DMS79 (cell line): ENCODE results near the gene SLC39A11.
"Not testable (repeated sequence)": the region's sequence is repeated elsewhere in the genome, so short reads cannot be mapped to it uniquely, and the experiment has no call there.

Source experiments
- DNase-seq: peaks from one replicate; lab custom pipeline; 2025; lab: John Stamatoyannopoulos, UW

The SLC39A11 gene

GRCh38 chr17:72832306-72832705, 260.2 kb downstream of the SLC39A11 start:
- no peak for DNase-seq

GRCh38 chr17:72829883-72830282, 262.6 kb downstream of the SLC39A11 start:
- DNase-seq = no peak

- DNase-seq = no peak
These were observed 265.9 kb downstream of the SLC39A11 start for GRCh38 chr17:72826602-72827001.

- not testable (repeated sequence) for DNase-seq
These were observed 266.4 kb downstream of the SLC39A11 start for GRCh38 chr17:72826059-72826458.

GRCh38 chr17:72825218-72825617, 267.3 kb downstream of the SLC39A11 start:
- no peak for DNase-seq

GRCh38 chr17:72824267-72824666, 268.2 kb downstream of the SLC39A11 start:
- DNase-seq = not testable (repeated sequence)

GRCh38 chr17:72822358-72823023, 270.0 kb downstream of the SLC39A11 start:
- DNase-seq = no peak

- no peak for DNase-seq
These were observed 276.1 kb downstream of the SLC39A11 start for GRCh38 chr17:72816406-72816805.

- DNase-seq = no peak
These were observed 279.0 kb downstream of the SLC39A11 start for GRCh38 chr17:72813481-72813880.

- DNase-seq = no peak
These were observed 279.7 kb downstream of the SLC39A11 start for GRCh38 chr17:72812823-72813222.

- no peak for DNase-seq
These were observed 280.4 kb downstream of the SLC39A11 start for GRCh38 chr17:72811976-72812687.

- DNase-seq = no peak
These were observed 281.4 kb downstream of the SLC39A11 start for GRCh38 chr17:72810991-72811508.

GRCh38 chr17:72806011-72806410, 286.5 kb downstream of the SLC39A11 start:
- no peak for DNase-seq

GRCh38 chr17:72804949-72805707, 287.4 kb downstream of the SLC39A11 start:
- no peak for DNase-seq

GRCh38 chr17:72802726-72803125, 289.8 kb downstream of the SLC39A11 start:
- DNase-seq = no peak

GRCh38 chr17:72797142-72797541, 295.3 kb downstream of the SLC39A11 start:
- no peak for DNase-seq

GRCh38 chr17:72795941-72796340, 296.5 kb downstream of the SLC39A11 start:
- DNase-seq = no peak

GRCh38 chr17:72794152-72794551, 298.3 kb downstream of the SLC39A11 start:
- no peak for DNase-seq

- DNase-seq = no peak
These were observed 299.7 kb downstream of the SLC39A11 start for GRCh38 chr17:72792771-72793170.

- no peak for DNase-seq
These were observed 302.3 kb downstream of the SLC39A11 start for GRCh38 chr17:72790190-72790589.

GRCh38 chr17:72789711-72790110, 302.8 kb downstream of the SLC39A11 start:
- DNase-seq = no peak

GRCh38 chr17:72788950-72789585, 303.4 kb downstream of the SLC39A11 start:
- no peak for DNase-seq
